ENCODE measurements around the gene STMN3. TPM values are rescaled to one million over a fixed set of nuclear protein-coding genes. Genes with fewer than 3 reads are reported as not detected.
"Not testable (repeated sequence)": the region's sequence is repeated elsewhere in the genome, so short reads cannot be mapped to it uniquely, and the experiment has no call there.

STMN3 gene
- polyA plus RNA-seq, 2 donors, result 3.7 to 6.1 TPM

GRCh38 chr20:63606686-63607085 is 46.5 kb downstream of the STMN3 start:
- Histone ChIP-seq H3K27me3 (ENCODE audit: control insufficient read depth in 1 of 2, insufficient read depth in 2 of 2, low read length in 2 of 2) (no peaks in the 10 kb centered on the region), H3K27ac (ENCODE audit: low read depth in 2 of 2, low read length in 1 of 2) (no peak overlapping the region), H3K9me3 (ENCODE audit: control insufficient read depth in 2 of 2, insufficient read depth in 1 of 2, low read depth in 1 of 2, low read length in 1 of 2) (no peaks in the 10 kb centered on the region), H3K4me3 (ENCODE audit: low read depth in 1 of 2, low read length in 2 of 2) (no peak overlapping the region), H3K4me1 (ENCODE audit: control insufficient read depth in 2 of 2, insufficient read depth in 2 of 2, low read length in 1 of 2) (no peaks in the 10 kb centered on the region), H3K36me3 (ENCODE audit: control insufficient read depth in 2 of 2, insufficient read depth in 2 of 2, low read length in 1 of 2) (peaks cover 10% of the 10 kb centered on the region in 2 donors)
- 90 to 95% methylated on average over 9 of the region's 9 CpGs for WGBS, 2 donors

DNA sequence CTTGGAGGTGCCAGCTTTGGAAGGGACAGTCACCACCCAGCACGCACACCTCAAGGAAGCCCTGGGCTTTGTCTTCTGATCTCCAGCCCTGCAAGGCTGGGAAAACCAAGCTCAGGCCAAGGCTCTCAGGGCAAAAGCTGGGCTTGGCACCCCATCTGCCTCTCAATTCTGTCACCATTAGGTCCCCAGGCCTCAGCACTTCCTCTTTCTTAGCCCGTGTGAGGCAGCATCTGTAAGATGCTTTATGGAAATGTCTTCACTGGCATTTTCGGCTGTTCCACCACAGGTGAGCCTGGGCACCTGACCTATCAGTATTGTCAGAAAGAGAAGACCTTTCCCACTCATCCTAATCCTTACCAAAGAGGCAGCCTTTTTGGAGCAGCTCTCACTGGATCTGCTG is 50.9 kb downstream of the STMN3 start:
- Histone ChIP-seq H3K36me3 (ENCODE audit: control insufficient read depth in 2 of 2, insufficient read depth in 2 of 2, low read length in 1 of 2) (peaks cover 10 to 24% of the 10 kb centered on the region in 2 donors), H3K4me1 (ENCODE audit: control insufficient read depth in 2 of 2, insufficient read depth in 2 of 2, low read length in 1 of 2) (no peaks in the 10 kb centered on the region), H3K27me3 (ENCODE audit: control insufficient read depth in 1 of 2, insufficient read depth in 2 of 2, low read length in 2 of 2) (no peaks in the 10 kb centered on the region), H3K27ac (ENCODE audit: low read depth in 2 of 2, low read length in 1 of 2) (no peak overlapping the region), H3K9me3 (ENCODE audit: control insufficient read depth in 2 of 2, insufficient read depth in 1 of 2, low read depth in 1 of 2, low read length in 1 of 2) (no peaks in the 10 kb centered on the region), H3K4me3 (ENCODE audit: low read depth in 1 of 2, low read length in 2 of 2) (no peak overlapping the region)
- WGBS, 2 donors, result 86 to 91% methylated on average over 3 of the region's 3 CpGs

GRCh38 chr20:63601679-63602078 is 51.5 kb downstream of the STMN3 start:
- not testable (repeated sequence) for H3K4me1 ChIP-seq (ENCODE audit: control insufficient read depth in 2 of 2, insufficient read depth in 2 of 2, low read length in 1 of 2); H3K9me3 ChIP-seq (ENCODE audit: control insufficient read depth in 2 of 2, insufficient read depth in 1 of 2, low read depth in 1 of 2, low read length in 1 of 2); H3K27ac ChIP-seq (ENCODE audit: low read depth in 2 of 2, low read length in 1 of 2); H3K4me3 ChIP-seq (ENCODE audit: low read depth in 1 of 2, low read length in 2 of 2); H3K27me3 ChIP-seq (ENCODE audit: control insufficient read depth in 1 of 2, insufficient read depth in 2 of 2, low read length in 2 of 2)
- peaks cover 10 to 24% of the 10 kb centered on the region in 2 donors for H3K36me3 ChIP-seq (ENCODE audit: control insufficient read depth in 2 of 2, insufficient read depth in 2 of 2, low read length in 1 of 2)
- WGBS, 2 donors, result 78 to 79% methylated on average over 8 of the region's 8 CpGs

- 95 to 96% methylated on average over 27 of the region's 27 CpGs for WGBS, 2 donors
- no peak overlapping the region for H3K27ac ChIP-seq (ENCODE audit: low read depth in 2 of 2, low read length in 1 of 2)
- H3K36me3 ChIP-seq (ENCODE audit: control insufficient read depth in 2 of 2, insufficient read depth in 2 of 2, low read length in 1 of 2), result peaks cover 11 to 29% of the 10 kb centered on the region in 2 donors
These were observed 53.7 kb downstream of the STMN3 start for GRCh38 chr20:63599396-63600050.

GRCh38 chr20:63598479-63599395 is 54.5 kb downstream of the STMN3 start:
- Histone ChIP-seq H3K9me3 (ENCODE audit: control insufficient read depth in 2 of 2, insufficient read depth in 1 of 2, low read depth in 1 of 2, low read length in 1 of 2) (no peaks in the 10 kb centered on the region), H3K36me3 (ENCODE audit: control insufficient read depth in 2 of 2, insufficient read depth in 2 of 2, low read length in 1 of 2) (peaks cover 7 to 26% of the 10 kb centered on the region in 2 donors), H3K4me1 (ENCODE audit: control insufficient read depth in 2 of 2, insufficient read depth in 2 of 2, low read length in 1 of 2) (peaks cover 3% of the 10 kb centered on the region in 2 donors), H3K4me3 (ENCODE audit: low read depth in 1 of 2, low read length in 2 of 2) (no peak overlapping the region), H3K27me3 (ENCODE audit: control insufficient read depth in 1 of 2, insufficient read depth in 2 of 2, low read length in 2 of 2) (no peaks in the 10 kb centered on the region), H3K27ac (ENCODE audit: low read depth in 2 of 2, low read length in 1 of 2) (no peak overlapping the region)
- 87 to 92% methylated on average over 32 to 33 of the region's 33 CpGs for WGBS, 2 donors

More at GRCh38 chr20:63599396-63600050, 53.7 kb downstream of the STMN3 start:
- Histone ChIP-seq H3K9me3 (ENCODE audit: control insufficient read depth in 2 of 2, insufficient read depth in 1 of 2, low read depth in 1 of 2, low read length in 1 of 2) (no peaks in the 10 kb centered on the region), H3K27me3 (ENCODE audit: control insufficient read depth in 1 of 2, insufficient read depth in 2 of 2, low read length in 2 of 2) (no peaks in the 10 kb centered on the region), H3K4me1 (ENCODE audit: control insufficient read depth in 2 of 2, insufficient read depth in 2 of 2, low read length in 1 of 2) (no peaks in the 10 kb centered on the region), H3K4me3 (ENCODE audit: low read depth in 1 of 2, low read length in 2 of 2) (no peak overlapping the region)

- Histone ChIP-seq H3K9me3 (ENCODE audit: control insufficient read depth in 2 of 2, insufficient read depth in 1 of 2, low read depth in 1 of 2, low read length in 1 of 2) (no peaks in the 10 kb centered on the region), H3K27me3 (ENCODE audit: control insufficient read depth in 1 of 2, insufficient read depth in 2 of 2, low read length in 2 of 2) (no peaks in the 10 kb centered on the region), H3K4me3 (ENCODE audit: low read depth in 1 of 2, low read length in 2 of 2) (no peak overlapping the region), H3K4me1 (ENCODE audit: control insufficient read depth in 2 of 2, insufficient read depth in 2 of 2, low read length in 1 of 2) (peaks cover 3% of the 10 kb centered on the region in 2 donors), H3K27ac (ENCODE audit: low read depth in 2 of 2, low read length in 1 of 2) (no peak overlapping the region), H3K36me3 (ENCODE audit: control insufficient read depth in 2 of 2, insufficient read depth in 2 of 2, low read length in 1 of 2) (peaks cover 7 to 32% of the 10 kb centered on the region in 2 donors)
- WGBS, 2 donors, result 88 to 90% methylated on average over 23 of the region's 23 CpGs
These were observed 55.4 kb downstream of the STMN3 start for GRCh38 chr20:63597651-63598478.

DNA sequence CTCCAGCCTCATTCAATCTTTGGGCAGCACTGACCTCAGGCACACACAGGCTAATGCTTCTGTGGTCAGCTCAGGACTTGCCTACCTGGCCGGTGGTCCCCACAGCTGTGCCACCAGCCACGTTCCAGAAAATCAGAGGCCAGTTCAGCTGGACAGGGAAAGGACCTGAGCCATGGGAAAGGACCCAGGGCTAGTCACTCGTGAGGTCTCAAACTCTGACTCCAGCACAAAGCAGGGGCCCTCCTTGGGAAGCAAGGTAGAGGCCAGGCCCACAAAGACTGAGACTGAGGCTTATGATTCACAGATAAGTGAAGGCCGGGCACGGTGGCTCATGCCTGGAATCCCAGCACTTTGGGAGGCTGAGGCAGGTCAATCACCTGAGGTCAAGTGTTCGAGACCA is 56.8 kb downstream of the STMN3 start:
- 92 to 93% methylated on average over 6 of the region's 6 CpGs for WGBS, 2 donors
- H3K4me3 ChIP-seq (ENCODE audit: low read depth in 1 of 2, low read length in 2 of 2), result no peak overlapping the region
- no peak overlapping the region for H3K27ac ChIP-seq (ENCODE audit: low read depth in 2 of 2, low read length in 1 of 2)
- H3K9me3 ChIP-seq (ENCODE audit: control insufficient read depth in 2 of 2, insufficient read depth in 1 of 2, low read depth in 1 of 2, low read length in 1 of 2), result no peaks in the 10 kb centered on the region
- H3K36me3 ChIP-seq (ENCODE audit: control insufficient read depth in 2 of 2, insufficient read depth in 2 of 2, low read length in 1 of 2), result peaks cover 12 to 37% of the 10 kb centered on the region in 2 donors
- H3K4me1 ChIP-seq (ENCODE audit: control insufficient read depth in 2 of 2, insufficient read depth in 2 of 2, low read length in 1 of 2), result peaks cover 3% of the 10 kb centered on the region in 2 donors
- H3K27me3 ChIP-seq (ENCODE audit: control insufficient read depth in 1 of 2, insufficient read depth in 2 of 2, low read length in 2 of 2), result no peaks in the 10 kb centered on the region

DNA sequence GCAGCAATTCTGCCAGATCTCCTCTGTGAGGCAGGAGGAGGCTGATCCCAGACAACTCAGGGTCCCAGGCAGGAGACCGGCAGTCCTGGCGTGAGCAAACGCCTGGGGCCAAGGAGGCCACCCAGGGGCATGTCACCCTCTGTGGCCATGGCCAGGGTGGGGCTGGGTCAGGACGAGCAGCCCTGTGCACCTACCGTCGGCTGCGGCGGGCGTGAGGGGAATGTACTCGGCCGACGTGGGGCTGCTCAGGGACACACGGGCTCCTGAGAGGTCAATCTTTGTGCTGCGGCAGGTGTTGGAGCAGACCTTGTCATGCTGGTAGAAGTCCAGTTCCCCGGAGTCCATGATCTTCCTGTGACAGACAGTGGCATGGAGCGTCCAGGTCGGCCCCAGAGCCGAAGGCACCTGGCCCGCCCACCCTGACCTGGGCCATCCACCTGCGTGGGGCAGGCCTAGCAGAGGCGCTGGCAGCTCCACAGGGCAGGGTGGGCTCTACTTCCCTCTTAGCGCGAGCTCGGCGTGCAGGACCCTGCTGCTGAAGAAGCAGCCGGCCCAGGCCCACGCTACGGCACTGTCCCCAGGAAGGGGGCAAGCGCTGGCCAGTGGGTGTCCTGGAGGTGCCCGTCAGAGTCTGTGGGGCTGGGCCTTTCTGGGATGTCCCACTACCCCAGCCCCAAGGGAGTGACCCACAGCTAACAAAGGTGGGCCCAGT is 57.7 kb downstream of the STMN3 start:
- Histone ChIP-seq H3K36me3 (ENCODE audit: control insufficient read depth in 2 of 2, insufficient read depth in 2 of 2, low read length in 1 of 2) (peaks cover 12 to 45% of the 10 kb centered on the region in 2 donors), H3K4me3 (ENCODE audit: low read depth in 1 of 2, low read length in 2 of 2) (no peak overlapping the region), H3K4me1 (ENCODE audit: control insufficient read depth in 2 of 2, insufficient read depth in 2 of 2, low read length in 1 of 2) (peaks cover 3% of the 10 kb centered on the region in 2 donors), H3K27ac (ENCODE audit: low read depth in 2 of 2, low read length in 1 of 2) (no peak overlapping the region), H3K27me3 (ENCODE audit: control insufficient read depth in 1 of 2, insufficient read depth in 2 of 2, low read length in 2 of 2) (no peaks in the 10 kb centered on the region), H3K9me3 (ENCODE audit: control insufficient read depth in 2 of 2, insufficient read depth in 1 of 2, low read depth in 1 of 2, low read length in 1 of 2) (no peaks in the 10 kb centered on the region)
- WGBS, 2 donors, result 92 to 94% methylated on average over 25 to 30 of the region's 30 CpGs
